ENCODE data around the gene BSPH1.

DNA sequence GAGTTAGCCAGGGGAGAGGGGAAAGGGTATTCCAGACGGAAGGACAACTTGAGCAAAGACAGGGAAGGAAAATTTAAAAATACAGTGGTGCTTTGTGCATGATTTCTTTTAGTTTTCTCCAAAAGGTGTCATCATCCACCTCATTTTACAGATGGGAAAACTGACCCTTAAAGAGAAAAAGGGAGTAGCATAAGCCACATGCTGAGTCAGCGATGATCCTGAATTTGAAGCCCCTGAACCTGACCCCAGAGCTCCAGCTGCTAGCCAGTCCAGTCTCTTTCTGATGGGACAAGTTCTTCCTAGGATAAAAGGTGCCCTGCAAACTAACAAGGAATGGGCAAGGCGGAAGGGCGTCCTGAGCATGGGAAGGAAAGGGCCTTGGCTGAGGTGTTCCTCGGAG, 41.6 kb upstream of the BSPH1 start:
- TF ChIP-seq POLR2AphosphoS5 (IDR thresholded peaks at IDR 0.05; ENCODE audit: low read depth, low read length): no peak
- TF ChIP-seq POLR2A (IDR thresholded peaks at IDR 0.05; ENCODE audit: low read depth, low read length): no peak
- no peak for TF ChIP-seq PAX5 (IDR thresholded peaks at IDR 0.05; ENCODE audit: insufficient read depth, low read length, severe bottlenecking)
